H1 (cell line): ENCODE results near the gene COL5A1. TPM values are rescaled to one million over a fixed set of nuclear protein-coding genes. Genes with fewer than 3 reads are reported as not detected.

Experiments used
- BACH1 ChIP-seq: IDR thresholded peaks from 2 replicates; pipeline ENCODE4 v1.6.1; 2012; ENCODE audit warnings: low read length, improper control_type of control experiment
- BRCA1 ChIP-seq: IDR thresholded peaks from 2 replicates; pipeline ENCODE4 v1.6.1; 2012; ENCODE audit warnings: low read depth, low read length, improper control_type of control experiment
- CBX8 ChIP-seq: fragments of 300-800, 300-1000 bp; sonication (generic); IDR thresholded peaks from 2 replicates; pipeline ENCODE4 v1.7.1; 2016; ENCODE audit warnings: low read depth, low read length, borderline replicate concordance
- CEBPB ChIP-seq: IDR thresholded peaks from 2 replicates; pipeline ENCODE4 v1.6.1; 2012; ENCODE audit warnings: low read depth, low read length
- EP300 ChIP-seq, 2 experiments: IDR thresholded peaks; 1 replicate in 1 of 2; 2 replicates in 1 of 2; pipeline ENCODE4 v1.6.1; 2011 to 2012; ENCODE audit warnings: low read depth in 2 of 2, low read length in 2 of 2, mild to moderate bottlenecking in 2 of 2, borderline replicate concordance in 1 of 2, inconsistent platforms in 1 of 2, moderate library complexity in 1 of 2
- HDAC2 ChIP-seq, 2 experiments: fragments of 300-600 bp in 1 of 2; sonication (generic) in 1 of 2; IDR thresholded peaks; 2 replicates each; pipeline ENCODE4 v1.6.1; 2011 to 2012; ENCODE audit warnings: low read depth in 2 of 2, low read length in 2 of 2, mild to moderate bottlenecking in 2 of 2, moderate library complexity in 2 of 2, borderline replicate concordance in 1 of 2, inconsistent platforms in 1 of 2
- JUND ChIP-seq: IDR thresholded peaks from 2 replicates; pipeline ENCODE4 v1.6.1; 2011; ENCODE audit warnings: mild to moderate bottlenecking, improper control_type of control experiment, low read length
- SIRT6 ChIP-seq: IDR thresholded peaks from one replicate; pipeline ENCODE4 v1.7.1; 2012; ENCODE audit warnings: low read length, inconsistent platforms
- SRF ChIP-seq: IDR thresholded peaks from 2 replicates; pipeline ENCODE4 v1.6.1; 2011; ENCODE audit warnings: mild to moderate bottlenecking, low read depth, low read length, moderate library complexity
- TBP ChIP-seq: IDR thresholded peaks from 2 replicates; pipeline ENCODE4 v1.6.1; 2011; ENCODE audit warnings: low read depth, low read length, improper control_type of control experiment
- polyA plus RNA-seq, 7 experiments: library from polyadenylated mRNA; depleted of rRNA in 3 of 7; stranded (reverse) in 5 of 7; unstranded in 2 of 7; fragments of >200 nt in 5 of 7; fragments of 200-250 nt in 2 of 7; gene quantifications; 1 replicate in 5 of 7; 2 replicates in 1 of 7; 4 replicates in 1 of 7; pipeline versions ENCODE4 v1.2.1 to v1.2.3, GENCODE V29; 2011 to 2013; ENCODE audit warnings: missing spikeins in 2 of 7, mixed read lengths in 2 of 7
- total RNA-seq: library from RNA; stranded (reverse); fragmentation: NEBNext Ultra II Directional; extraction: Animal tissue kit (Norgen Biotek cat#: 25700); gene quantifications from 2 replicates; pipeline ENCODE4 v1.2.1, GENCODE V29; 2021
- TF ChIP-seq, protein P1 (sequence below): fragments of 300-600 bp; sonication (generic); IDR thresholded peaks from 2 replicates; pipeline ENCODE4 v1.7.1; 2012; ENCODE audit warnings: low read length, moderate library complexity, mild to moderate bottlenecking, inconsistent platforms; ENCODE audit not compliant: insufficient replicate concordance

The COL5A1 gene
- total and polyA plus RNA-seq, 2 of the 8 experiments (the other 6 are each of a cell fraction or from before 2014, with no cell fraction given): 3.8 to 12.0 TPM

DNA sequence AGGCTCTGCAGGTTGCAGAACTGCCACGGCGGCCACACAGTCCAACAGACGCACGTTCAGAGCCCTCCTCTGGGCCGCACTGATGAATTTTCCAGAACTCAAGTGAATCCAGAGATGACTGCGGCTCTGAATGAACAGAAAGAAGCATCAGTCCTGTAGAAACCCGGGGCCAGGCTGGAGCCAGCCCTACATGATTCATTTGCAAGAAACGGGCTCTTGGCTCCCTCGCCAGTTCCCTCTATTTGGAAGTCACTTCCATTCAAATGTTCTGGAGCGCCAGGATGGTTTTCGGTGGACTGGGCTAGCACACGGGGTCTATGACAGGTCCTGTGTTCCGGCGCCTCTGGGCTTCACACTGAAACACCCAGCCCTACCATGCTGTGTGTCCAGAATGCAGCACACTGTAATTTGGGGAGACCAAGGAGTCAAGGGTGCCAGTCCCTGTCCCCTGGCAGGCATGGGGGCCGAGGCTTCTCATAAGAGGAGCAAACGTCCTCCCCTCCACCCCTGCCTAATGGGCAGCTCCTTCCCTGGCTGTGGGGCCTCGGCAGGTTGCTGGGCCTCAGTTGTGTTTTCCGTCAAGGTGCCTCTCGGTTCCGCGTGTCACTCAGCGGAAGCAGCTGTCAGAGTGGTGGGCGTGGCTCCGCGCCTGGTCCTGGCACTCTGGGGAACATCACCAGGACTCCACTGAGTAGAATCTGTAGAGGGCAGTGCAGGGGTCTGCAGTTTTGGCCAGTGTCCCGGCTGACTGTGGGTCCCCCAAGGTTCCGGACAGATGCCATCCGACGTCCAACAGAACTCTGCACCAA lies 18.1 kb upstream of the COL5A1 start (continued):
- TF ChIP-seq, protein P1, sequence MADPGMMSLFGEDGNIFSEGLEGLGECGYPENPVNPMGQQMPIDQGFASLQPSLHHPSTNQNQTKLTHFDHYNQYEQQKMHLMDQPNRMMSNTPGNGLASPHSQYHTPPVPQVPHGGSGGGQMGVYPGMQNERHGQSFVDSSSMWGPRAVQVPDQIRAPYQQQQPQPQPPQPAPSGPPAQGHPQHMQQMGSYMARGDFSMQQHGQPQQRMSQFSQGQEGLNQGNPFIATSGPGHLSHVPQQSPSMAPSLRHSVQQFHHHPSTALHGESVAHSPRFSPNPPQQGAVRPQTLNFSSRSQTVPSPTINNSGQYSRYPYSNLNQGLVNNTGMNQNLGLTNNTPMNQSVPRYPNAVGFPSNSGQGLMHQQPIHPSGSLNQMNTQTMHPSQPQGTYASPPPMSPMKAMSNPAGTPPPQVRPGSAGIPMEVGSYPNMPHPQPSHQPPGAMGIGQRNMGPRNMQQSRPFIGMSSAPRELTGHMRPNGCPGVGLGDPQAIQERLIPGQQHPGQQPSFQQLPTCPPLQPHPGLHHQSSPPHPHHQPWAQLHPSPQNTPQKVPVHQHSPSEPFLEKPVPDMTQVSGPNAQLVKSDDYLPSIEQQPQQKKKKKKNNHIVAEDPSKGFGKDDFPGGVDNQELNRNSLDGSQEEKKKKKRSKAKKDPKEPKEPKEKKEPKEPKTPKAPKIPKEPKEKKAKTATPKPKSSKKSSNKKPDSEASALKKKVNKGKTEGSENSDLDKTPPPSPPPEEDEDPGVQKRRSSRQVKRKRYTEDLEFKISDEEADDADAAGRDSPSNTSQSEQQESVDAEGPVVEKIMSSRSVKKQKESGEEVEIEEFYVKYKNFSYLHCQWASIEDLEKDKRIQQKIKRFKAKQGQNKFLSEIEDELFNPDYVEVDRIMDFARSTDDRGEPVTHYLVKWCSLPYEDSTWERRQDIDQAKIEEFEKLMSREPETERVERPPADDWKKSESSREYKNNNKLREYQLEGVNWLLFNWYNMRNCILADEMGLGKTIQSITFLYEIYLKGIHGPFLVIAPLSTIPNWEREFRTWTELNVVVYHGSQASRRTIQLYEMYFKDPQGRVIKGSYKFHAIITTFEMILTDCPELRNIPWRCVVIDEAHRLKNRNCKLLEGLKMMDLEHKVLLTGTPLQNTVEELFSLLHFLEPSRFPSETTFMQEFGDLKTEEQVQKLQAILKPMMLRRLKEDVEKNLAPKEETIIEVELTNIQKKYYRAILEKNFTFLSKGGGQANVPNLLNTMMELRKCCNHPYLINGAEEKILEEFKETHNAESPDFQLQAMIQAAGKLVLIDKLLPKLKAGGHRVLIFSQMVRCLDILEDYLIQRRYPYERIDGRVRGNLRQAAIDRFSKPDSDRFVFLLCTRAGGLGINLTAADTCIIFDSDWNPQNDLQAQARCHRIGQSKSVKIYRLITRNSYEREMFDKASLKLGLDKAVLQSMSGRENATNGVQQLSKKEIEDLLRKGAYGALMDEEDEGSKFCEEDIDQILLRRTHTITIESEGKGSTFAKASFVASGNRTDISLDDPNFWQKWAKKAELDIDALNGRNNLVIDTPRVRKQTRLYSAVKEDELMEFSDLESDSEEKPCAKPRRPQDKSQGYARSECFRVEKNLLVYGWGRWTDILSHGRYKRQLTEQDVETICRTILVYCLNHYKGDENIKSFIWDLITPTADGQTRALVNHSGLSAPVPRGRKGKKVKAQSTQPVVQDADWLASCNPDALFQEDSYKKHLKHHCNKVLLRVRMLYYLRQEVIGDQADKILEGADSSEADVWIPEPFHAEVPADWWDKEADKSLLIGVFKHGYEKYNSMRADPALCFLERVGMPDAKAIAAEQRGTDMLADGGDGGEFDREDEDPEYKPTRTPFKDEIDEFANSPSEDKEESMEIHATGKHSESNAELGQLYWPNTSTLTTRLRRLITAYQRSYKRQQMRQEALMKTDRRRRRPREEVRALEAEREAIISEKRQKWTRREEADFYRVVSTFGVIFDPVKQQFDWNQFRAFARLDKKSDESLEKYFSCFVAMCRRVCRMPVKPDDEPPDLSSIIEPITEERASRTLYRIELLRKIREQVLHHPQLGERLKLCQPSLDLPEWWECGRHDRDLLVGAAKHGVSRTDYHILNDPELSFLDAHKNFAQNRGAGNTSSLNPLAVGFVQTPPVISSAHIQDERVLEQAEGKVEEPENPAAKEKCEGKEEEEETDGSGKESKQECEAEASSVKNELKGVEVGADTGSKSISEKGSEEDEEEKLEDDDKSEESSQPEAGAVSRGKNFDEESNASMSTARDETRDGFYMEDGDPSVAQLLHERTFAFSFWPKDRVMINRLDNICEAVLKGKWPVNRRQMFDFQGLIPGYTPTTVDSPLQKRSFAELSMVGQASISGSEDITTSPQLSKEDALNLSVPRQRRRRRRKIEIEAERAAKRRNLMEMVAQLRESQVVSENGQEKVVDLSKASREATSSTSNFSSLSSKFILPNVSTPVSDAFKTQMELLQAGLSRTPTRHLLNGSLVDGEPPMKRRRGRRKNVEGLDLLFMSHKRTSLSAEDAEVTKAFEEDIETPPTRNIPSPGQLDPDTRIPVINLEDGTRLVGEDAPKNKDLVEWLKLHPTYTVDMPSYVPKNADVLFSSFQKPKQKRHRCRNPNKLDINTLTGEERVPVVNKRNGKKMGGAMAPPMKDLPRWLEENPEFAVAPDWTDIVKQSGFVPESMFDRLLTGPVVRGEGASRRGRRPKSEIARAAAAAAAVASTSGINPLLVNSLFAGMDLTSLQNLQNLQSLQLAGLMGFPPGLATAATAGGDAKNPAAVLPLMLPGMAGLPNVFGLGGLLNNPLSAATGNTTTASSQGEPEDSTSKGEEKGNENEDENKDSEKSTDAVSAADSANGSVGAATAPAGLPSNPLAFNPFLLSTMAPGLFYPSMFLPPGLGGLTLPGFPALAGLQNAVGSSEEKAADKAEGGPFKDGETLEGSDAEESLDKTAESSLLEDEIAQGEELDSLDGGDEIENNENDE: no peak
- TF ChIP-seq EP300 (IDR thresholded peaks at IDR 0.05; ENCODE audit: borderline replicate concordance in 1 of 2, low read depth in 2 of 2, low read length in 2 of 2) (no peak), SRF (no peak), CBX8 (no peak), HDAC2 (IDR thresholded peaks at IDR 0.05; ENCODE audit: borderline replicate concordance in 1 of 2, low read depth in 2 of 2, low read length in 2 of 2) (no peak), TBP (no peak), SIRT6 (no peak), BRCA1 (no peak), BACH1 (no peak), JUND (no peak), CEBPB (no peak)
